ENCODE results near the gene ZNF341.

ZNF341 gene

GRCh38 chr20:33796907-33797544 lies 65.2 kb downstream of the ZNF341 start:
- no peak for DNase-seq

- DNase-seq = no peak
Measured at GRCh38 chr20:33798444-33798843, 66.6 kb downstream of the ZNF341 start.

- no peak for DNase-seq
Measured at GRCh38 chr20:33803921-33804337, 72.1 kb downstream of the ZNF341 start.

- no peak for DNase-seq
Measured at GRCh38 chr20:33808388-33808787, 76.6 kb downstream of the ZNF341 start.

- no peak for DNase-seq
Measured at GRCh38 chr20:33810259-33810658, 78.5 kb downstream of the ZNF341 start.

- peak; percentile 90 for DNase-seq
Measured at GRCh38 chr20:33810885-33811775, 79.3 kb downstream of the ZNF341 start, which contains the start of gene CHMP4B. CHMP4B (plus strand) TSS chr20:33811348; CDS start chr20:33811469, 121 bp downstream.

GRCh38 chr20:33811776-33812151 lies 80.0 kb downstream of the ZNF341 start:
- DNase-seq = no peak

GRCh38 chr20:33812152-33812849 lies 80.5 kb downstream of the ZNF341 start:
- DNase-seq = no peak

- no peak for DNase-seq
Measured at GRCh38 chr20:33812908-33813462, 81.2 kb downstream of the ZNF341 start.

- DNase-seq = no peak
Measured at GRCh38 chr20:33814238-33814712, 82.5 kb downstream of the ZNF341 start.

- no peak for DNase-seq
Measured at GRCh38 chr20:33815671-33816070, 83.9 kb downstream of the ZNF341 start.

GRCh38 chr20:33816191-33816590 lies 84.4 kb downstream of the ZNF341 start:
- DNase-seq = no peak

- DNase-seq = no peak
Measured at GRCh38 chr20:33817411-33817810, 85.6 kb downstream of the ZNF341 start.

- no peak for DNase-seq
Measured at GRCh38 chr20:33819456-33819855, 87.7 kb downstream of the ZNF341 start.

- no peak for DNase-seq
Measured at GRCh38 chr20:33820362-33820761, 88.6 kb downstream of the ZNF341 start.

GRCh38 chr20:33821270-33821836 lies 89.6 kb downstream of the ZNF341 start:
- no peak for DNase-seq

GRCh38 chr20:33822423-33822822 lies 90.6 kb downstream of the ZNF341 start:
- DNase-seq = no peak

GRCh38 chr20:33822991-33823390 lies 91.2 kb downstream of the ZNF341 start:
- no peak for DNase-seq

GRCh38 chr20:33824852-33825251 lies 93.1 kb downstream of the ZNF341 start:
- no peak for DNase-seq

GRCh38 chr20:33825340-33826269 lies 93.8 kb downstream of the ZNF341 start:
- DNase-seq = no peak

GRCh38 chr20:33826270-33826897 lies 94.6 kb downstream of the ZNF341 start:
- no peak for DNase-seq
